GM18870 (cell line): ENCODE data around the gene DELE1.
"Not testable (repeated sequence)": the region's sequence is repeated elsewhere in the genome, so short reads cannot be mapped to it uniquely, and the experiment has no call there.

ENCODE experiments used
- ATAC-seq: cut with Tn5 transposase; IDR thresholded peaks from one replicate; pipeline ENCODE4 v1.9.1; 2021; ENCODE audit warnings: moderate library complexity; ENCODE audit not compliant: unreplicated experiment

Gene DELE1

GRCh38 chr5:141883892-141884318 lies 39.8 kb upstream of the DELE1 start:
- no peak for ATAC-seq

GRCh38 chr5:141889282-141889871 lies 34.3 kb upstream of the DELE1 start:
- ATAC-seq = no peak

- not testable (repeated sequence) for ATAC-seq
These were observed 33.2 kb upstream of the DELE1 start for GRCh38 chr5:141890429-141890828.

DNA sequence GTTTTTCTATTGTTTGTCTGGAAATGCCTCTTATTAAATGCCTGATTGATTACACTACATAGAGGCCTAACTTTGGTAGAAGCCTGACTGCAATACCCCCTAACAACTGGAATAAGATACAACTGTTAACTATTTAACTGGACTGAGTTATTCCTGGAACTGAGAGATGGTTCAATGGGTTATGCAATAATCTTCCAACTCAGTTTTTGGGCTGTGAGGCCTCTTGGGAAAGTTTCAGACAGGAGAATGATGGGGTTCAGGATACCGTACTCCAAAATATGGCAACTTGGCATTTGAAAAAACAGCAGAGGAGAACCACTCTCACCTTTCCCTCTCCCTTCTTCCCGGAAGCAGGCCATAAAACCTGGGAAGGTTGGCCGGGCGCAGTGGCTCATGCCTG lies 26.2 kb upstream of the DELE1 start:
- ATAC-seq = no peak

GRCh38 chr5:141898448-141899049 lies 25.1 kb upstream of the DELE1 start:
- no peak for ATAC-seq

DNA sequence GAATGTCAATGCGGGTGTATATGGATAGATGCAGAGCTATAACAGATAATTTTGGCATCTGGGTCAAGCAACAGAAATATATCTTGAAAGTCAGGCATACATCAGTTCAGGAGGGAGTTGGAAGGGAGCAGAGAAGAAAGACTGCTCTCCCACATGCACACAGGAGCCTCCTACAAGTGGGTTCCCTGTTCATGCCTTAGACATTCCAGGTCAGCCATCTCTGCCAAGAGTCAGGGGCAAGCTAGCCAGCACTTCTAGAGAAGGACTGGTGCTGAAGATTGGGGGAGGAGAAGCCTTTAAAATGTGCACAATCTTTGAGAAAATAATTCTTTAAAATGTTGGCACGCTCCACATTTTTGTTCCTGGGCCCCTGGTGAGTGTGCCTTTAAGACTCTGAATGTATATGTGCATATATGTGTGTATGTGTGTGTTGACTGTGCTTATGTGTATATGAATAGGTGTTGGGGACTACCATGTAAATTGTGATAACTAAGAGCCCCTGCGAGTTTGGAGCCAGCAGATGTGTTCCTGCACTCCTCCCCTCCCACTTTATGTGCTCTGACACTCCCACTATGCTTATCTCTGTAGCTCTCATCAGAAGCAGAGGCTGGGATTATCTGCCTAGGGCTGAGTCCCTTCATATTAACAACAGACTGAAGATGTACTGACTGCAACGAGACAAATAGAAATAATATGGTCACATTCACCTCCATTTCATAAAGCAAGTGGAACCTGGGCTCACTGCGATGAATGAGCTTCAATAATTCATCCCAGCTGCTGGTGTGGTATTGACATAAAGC lies 21.5 kb upstream of the DELE1 start:
- ATAC-seq = no peak

GRCh38 chr5:141903261-141903660 lies 20.4 kb upstream of the DELE1 start:
- no peak for ATAC-seq

- ATAC-seq = no peak
These were observed 19.1 kb upstream of the DELE1 start for GRCh38 chr5:141904551-141904950.

- no peak for ATAC-seq
These were observed 17.2 kb upstream of the DELE1 start for GRCh38 chr5:141906517-141906916.

DNA sequence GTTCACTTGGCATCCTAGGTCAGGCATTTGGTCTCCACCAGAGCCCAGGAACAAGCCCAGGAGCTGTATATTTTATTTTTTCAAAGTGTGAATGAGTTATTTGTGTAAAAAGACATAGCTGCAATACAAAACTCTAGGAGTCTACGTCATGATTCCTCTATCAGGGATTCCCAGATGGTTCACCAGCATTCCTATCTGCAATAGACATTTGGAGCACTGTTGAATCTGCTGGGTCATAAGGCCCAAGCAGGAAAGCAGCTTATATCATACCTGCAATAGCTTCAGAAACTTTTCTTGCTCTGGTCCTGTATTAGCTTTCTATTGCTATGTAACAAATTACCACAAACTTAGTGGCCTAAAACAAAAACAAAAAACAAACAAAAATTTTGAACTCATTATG lies 16.7 kb upstream of the DELE1 start:
- ATAC-seq = no peak

DNA sequence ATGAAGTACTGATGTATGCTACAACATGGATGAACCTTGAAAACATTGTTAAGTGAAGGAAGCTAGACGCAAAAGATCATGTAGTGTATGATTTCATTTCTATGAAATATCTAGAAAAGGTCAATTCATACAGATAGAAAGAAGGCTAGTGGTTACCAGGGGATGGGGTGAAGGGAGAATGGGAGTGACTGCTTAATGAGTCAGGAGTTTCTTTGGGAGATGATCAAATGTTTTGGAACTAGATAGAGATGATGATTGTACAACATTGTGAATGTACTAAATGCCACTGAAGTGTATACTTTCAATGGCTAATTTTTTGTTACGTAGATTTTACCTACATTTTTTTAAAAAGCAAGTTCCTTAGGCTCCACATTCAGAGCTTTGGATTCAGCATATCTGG lies 14.9 kb upstream of the DELE1 start:
- ATAC-seq = no peak

DNA sequence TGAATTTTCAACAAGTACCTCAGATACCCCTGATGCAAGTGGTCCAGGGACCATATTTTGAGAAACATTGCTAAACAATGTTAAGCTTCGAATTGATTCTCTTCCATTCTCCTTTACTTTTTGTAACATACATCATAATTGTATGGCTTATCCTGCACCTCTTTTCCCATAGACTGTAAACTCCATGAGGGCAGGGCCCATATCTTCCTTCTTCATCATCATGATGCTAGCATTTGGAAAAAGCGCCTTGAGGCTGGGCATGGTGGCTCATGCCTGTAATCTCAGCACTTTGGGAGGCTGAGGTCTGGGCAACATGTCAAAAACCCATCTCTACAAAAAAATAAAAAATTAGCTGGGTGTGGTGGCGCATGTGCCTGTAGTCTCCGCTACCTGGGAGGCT lies 14.5 kb upstream of the DELE1 start:
- ATAC-seq = no peak

GRCh38 chr5:141910271-141910673 lies 13.4 kb upstream of the DELE1 start:
- no peak for ATAC-seq

DNA sequence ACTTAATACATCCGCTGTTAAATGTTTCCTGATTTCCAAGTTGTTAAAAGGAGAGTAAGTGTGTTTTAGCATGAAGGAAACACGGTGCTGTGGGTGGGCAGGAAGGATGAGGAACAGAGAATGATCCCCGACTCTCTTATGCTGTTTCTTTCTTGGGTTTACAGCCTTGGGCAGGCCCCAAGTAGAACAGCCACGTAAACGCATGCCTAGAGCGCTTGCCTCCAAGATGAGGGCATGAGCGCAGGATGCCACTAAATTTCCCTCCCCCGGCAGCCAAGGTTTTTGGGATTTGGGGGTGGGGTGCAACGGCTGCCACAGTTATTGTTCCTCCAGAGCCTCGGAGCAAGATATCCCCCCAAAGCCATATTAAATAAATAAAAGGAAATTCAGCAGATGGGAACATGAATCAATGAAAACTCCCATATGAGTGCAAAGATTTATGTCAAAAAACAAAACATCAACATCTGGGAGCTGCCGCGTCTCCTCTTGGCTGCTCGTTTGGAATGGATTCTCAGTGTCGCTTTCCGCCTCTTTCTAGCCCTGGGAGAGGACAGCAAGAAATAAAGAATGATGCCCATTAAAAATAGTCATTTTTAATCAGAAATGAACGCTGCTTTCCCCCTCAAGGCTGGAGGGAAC lies 10.0 kb upstream of the DELE1 start:
- no peak for ATAC-seq

- no peak for ATAC-seq
These were observed 9.4 kb upstream of the DELE1 start for GRCh38 chr5:141914199-141914743.

DNA sequence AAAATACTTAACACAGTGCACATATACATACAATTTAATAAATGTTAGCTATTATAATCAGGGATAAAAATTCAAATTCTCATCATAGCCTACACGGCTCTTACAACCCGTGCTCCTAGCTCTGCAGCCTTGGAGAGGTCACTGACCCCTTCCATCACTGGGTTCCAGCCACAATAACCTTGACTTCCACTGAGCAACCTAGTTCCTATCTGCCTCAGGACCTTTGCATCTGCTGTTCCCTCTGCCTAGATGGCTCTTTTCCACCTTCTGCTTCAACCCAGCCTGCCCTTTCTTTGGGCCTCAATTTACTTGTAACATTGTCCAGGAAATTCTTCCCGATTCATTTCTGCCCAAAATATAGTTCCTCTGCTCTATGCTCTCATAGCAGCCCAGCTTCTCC lies 8.9 kb upstream of the DELE1 start:
- ATAC-seq = no peak

DNA sequence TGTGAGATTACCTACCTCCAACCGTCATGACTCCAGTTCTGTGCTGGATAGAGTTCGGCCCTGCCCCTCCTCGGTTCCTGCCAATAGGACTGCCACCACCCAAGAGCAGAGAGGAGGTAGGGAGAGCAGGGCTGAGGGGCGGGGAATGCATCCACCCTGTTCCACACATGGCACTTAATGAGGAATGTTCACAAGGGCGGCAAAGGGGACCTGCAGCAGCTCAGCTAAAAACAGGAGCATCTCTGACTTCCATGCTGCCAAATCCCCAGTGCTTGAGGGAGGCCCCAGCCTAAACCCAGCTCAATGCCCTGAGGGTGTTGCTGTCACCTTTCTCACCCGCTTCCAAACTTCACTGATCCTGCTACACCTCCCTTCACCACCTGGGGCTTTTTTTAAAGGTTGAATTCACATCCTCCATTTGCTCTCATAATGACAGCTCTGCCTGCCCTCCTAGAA lies 7.8 kb upstream of the DELE1 start:
- no peak for ATAC-seq

DNA sequence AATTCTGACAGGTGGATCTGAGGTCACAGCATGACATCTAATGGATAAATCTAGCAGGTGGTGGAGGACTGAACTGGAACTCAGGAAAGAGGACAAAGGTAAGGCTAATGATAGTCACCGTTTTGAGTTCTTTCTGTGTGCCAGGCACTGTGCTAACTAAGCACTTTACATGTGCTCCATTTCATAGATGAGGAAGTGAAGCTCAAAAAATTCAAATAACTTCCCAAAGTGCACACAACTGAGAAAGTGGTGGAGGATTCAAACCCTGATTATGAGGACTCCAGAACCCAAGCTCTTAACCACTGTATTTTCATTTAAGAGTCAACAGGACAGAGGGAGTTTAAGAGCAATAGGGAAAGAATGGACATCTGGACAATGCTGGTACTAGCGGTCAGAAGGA lies 7.1 kb upstream of the DELE1 start:
- no peak for ATAC-seq

DNA sequence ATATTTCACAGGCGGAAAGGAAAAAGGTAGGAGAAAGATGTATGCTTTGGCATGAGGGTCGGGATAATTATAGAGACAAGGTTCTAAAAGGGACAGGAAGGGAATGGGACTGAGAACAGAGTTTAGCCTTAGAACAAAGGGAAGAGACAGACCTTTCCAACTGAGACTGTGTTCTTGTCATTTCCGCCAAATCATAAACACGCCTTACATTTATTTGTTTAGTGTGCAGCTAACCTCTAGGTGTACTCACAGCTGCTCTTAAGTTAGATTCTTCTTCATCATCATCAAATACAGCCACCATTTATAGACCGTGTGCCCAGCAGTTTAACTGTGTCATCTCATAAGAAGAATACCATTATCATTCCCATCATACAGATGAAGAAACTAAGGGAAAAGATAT lies 5.9 kb upstream of the DELE1 start:
- no peak for ATAC-seq

GRCh38 chr5:141919218-141920119 lies 4.2 kb upstream of the DELE1 start:
- ATAC-seq = no peak
